Keratinocyte (primary cell): Measurements from ENCODE around the gene KANTR. TPM values are rescaled to one million over a fixed set of nuclear protein-coding genes. Genes with fewer than 3 reads are reported as not detected.

ENCODE experiments used
- DNase-seq: peaks from one replicate; pipeline ENCODE4 v3.0.0-alpha.2; 2011; ENCODE audit warnings: low read depth, missing footprints, low spot score
- FAIRE-seq: peaks from 2 replicates; lab custom pipeline; 2011; peaks lifted over from hg19 to GRCh38; lab: Jason Lieb, UNC
- H2AFZ ChIP-seq: 2 replicates; pipeline ENCODE4 v1.6.0; 2012; ENCODE audit warnings: low read length, control low read depth, inconsistent platforms; ENCODE audit not compliant: control insufficient read depth
- H3K27ac ChIP-seq: 2 replicates; pipeline ENCODE4 v1.5.1; 2011; ENCODE audit warnings: low read length; ENCODE audit not compliant: control insufficient read depth, insufficient read depth
- H3K27me3 ChIP-seq: 3 replicates; pipeline ENCODE4 v1.6.0; 2011; ENCODE audit warnings: low read length; ENCODE audit not compliant: control insufficient read depth, insufficient read depth; ENCODE audit errors: extremely low read depth
- H3K36me3 ChIP-seq, 2 experiments: 2 replicates in 1 of 2; 3 replicates in 1 of 2; pipeline ENCODE4 v1.5.1; 2011; ENCODE audit warnings: low read length in 2 of 2, mild to moderate bottlenecking in 1 of 2; ENCODE audit not compliant: control insufficient read depth in 2 of 2, insufficient read depth in 2 of 2; ENCODE audit errors: extremely low read depth in 1 of 2
- H3K4me1 ChIP-seq: 3 replicates; pipeline ENCODE4 v1.5.1; 2011; ENCODE audit warnings: low read length; ENCODE audit not compliant: control insufficient read depth, insufficient read depth; ENCODE audit errors: extremely low read depth
- H3K4me2 ChIP-seq: 3 replicates; pipeline ENCODE4 v1.6.0; 2011; ENCODE audit warnings: low read depth, low read length; ENCODE audit not compliant: control insufficient read depth, insufficient read depth; ENCODE audit errors: extremely low read depth
- H3K4me3 ChIP-seq, 3 experiments: fragments of 200-600 bp in 1 of 3; sonication (generic) in 1 of 3; 2 replicates in 2 of 3; 3 replicates in 1 of 3; pipeline ENCODE4 v1.5.1; 2011 to 2016; ENCODE audit warnings: low read length in 3 of 3, mild to moderate bottlenecking in 3 of 3, control low read depth in 2 of 3, inconsistent platforms in 1 of 3, low read depth in 1 of 3, mixed read lengths in 1 of 3, mixed run types in 1 of 3, moderate library complexity in 1 of 3; ENCODE audit not compliant: control insufficient read depth in 2 of 3, insufficient read depth in 2 of 3; ENCODE audit errors: extremely low read depth in 1 of 3
- H3K79me2 ChIP-seq: 2 replicates; pipeline ENCODE4 v1.6.0; 2012; ENCODE audit warnings: low read length; ENCODE audit not compliant: control insufficient read depth, insufficient read depth
- H3K9ac ChIP-seq: 3 replicates; pipeline ENCODE4 v1.6.0; 2011; ENCODE audit warnings: low read length; ENCODE audit not compliant: control insufficient read depth, insufficient read depth; ENCODE audit errors: extremely low read depth
- H3K9me1 ChIP-seq: 3 replicates; pipeline ENCODE4 v1.6.0; 2011; ENCODE audit warnings: low read length; ENCODE audit not compliant: control insufficient read depth, insufficient read depth; ENCODE audit errors: extremely low read depth
- H3K9me3 ChIP-seq: 2 replicates; pipeline ENCODE4 v1.5.1; 2012; ENCODE audit warnings: low read depth, low read length; ENCODE audit not compliant: control insufficient read depth
- H4K20me1 ChIP-seq: 3 replicates; pipeline ENCODE4 v1.6.0; 2011; ENCODE audit warnings: low read length; ENCODE audit not compliant: control insufficient read depth, insufficient read depth; ENCODE audit errors: extremely low read depth
- CTCF ChIP-seq, 3 experiments: IDR thresholded peaks in 1 of 3; conservative IDR thresholded peaks in 1 of 3; optimal IDR thresholded peaks in 1 of 3; 2 replicates in 2 of 3; 3 replicates in 1 of 3; pipeline versions ENCODE3 to v1.5.1; 2011; ENCODE audit warnings: low read length in 3 of 3, mild to moderate bottlenecking in 3 of 3, moderate library complexity in 2 of 3, control low read depth in 1 of 3, inconsistent platforms in 1 of 3; ENCODE audit not compliant: insufficient read depth in 2 of 3; ENCODE audit errors: extremely low read depth in 1 of 3
- EZH2 ChIP-seq: IDR thresholded peaks from one replicate; pipeline ENCODE4 v1.6.1; 2012; ENCODE audit warnings: inconsistent platforms, mild to moderate bottlenecking, low read length, moderate library complexity
- dilution Hi-C: fragments of 300-500 bp; cut with MboI; formaldehyde crosslinking; loops from one replicate; pipeline ENCODE4 v1.7.0; 2020; ENCODE audit warnings: low sequenced_read_pairs; ENCODE audit not compliant: extremely low pct_ligation_motif_present
- polyA plus RNA-seq, 5 experiments: library from polyadenylated mRNA; depleted of rRNA in 3 of 5; stranded (reverse) in 3 of 5; stranded (forward) in 1 of 5; unstranded in 1 of 5; fragments of >200 nt; gene quantifications; 1 replicate in 1 of 5; 2 replicates in 3 of 5; 3 replicates in 1 of 5; pipeline versions ENCODE4 v1.2.1 to v1.2.3, GENCODE V29; 2011 to 2012; ENCODE audit warnings: missing spikeins in 2 of 5, low read depth in 1 of 5, low replicate concordance in 1 of 5
- small RNA-seq, 3 experiments: library from RNA; depleted of rRNA; stranded (forward); fragments of <200 nt; gene quantifications; one replicate each; pipeline ENCODE3, GENCODE V24; 2012; ENCODE audit warnings: low read depth in 3 of 3, low replicate concordance in 1 of 3; ENCODE audit not compliant: insufficient read length in 3 of 3

Gene KANTR
- polyA plus RNA-seq, 1 donor (not counting 4 experiments of a cell fraction or from before 2014, with no cell fraction given) = 3.8 TPM

GRCh38 chrX:53171356-53171755, 77.4 kb downstream of the KANTR start:
- no peak overlapping the region for H3K4me2 ChIP-seq
- no peaks in the 10 kb centered on the region for H3K27me3 ChIP-seq
- TF ChIP-seq CTCF (optimal IDR thresholded peaks at IDR 0.05 in 1 of 3, IDR thresholded peaks at IDR 0.05 in 1 of 3, conservative IDR thresholded peaks at IDR 0.05 in 1 of 3; ENCODE audit: extremely low read depth in 1 of 3, insufficient read depth in 2 of 3, low read length in 3 of 3) = peak in 2 of 3 experiments; percentile 24
- no peak for TF ChIP-seq EZH2
- no peaks in the 10 kb centered on the region for H3K9me3 ChIP-seq
- no peaks in the 10 kb centered on the region for H3K79me2 ChIP-seq
- DNase-seq (no peak), FAIRE-seq (no peak)
- H3K9me1 ChIP-seq = no peaks in the 10 kb centered on the region
- H3K27ac ChIP-seq = no peak overlapping the region
- no peaks in the 10 kb centered on the region for H4K20me1 ChIP-seq
- no peak overlapping the region for H3K4me3 ChIP-seq
- no peaks in the 10 kb centered on the region for H3K4me1 ChIP-seq
- H2AFZ ChIP-seq = no peak overlapping the region
- no peak overlapping the region for H3K9ac ChIP-seq
- dilution Hi-C loops = no loop called here
- no peaks in the 10 kb centered on the region for H3K36me3 ChIP-seq

Small RNAs within 50 kb of the gene (small RNA-seq; reads per million reads assigned to genes)
- gene AL139396.1 = 0 reads per million in 3 experiments
- gene AL591212.2 = 0 reads per million in 3 experiments

Other genes with a start within 250 kb of the KANTR start
- gene XAGE3, start 226.1 kb upstream of the KANTR start, polyA plus RNA-seq = not detected in 3 replicates
- gene FAM156B, start 196.8 kb upstream of the KANTR start, polyA plus RNA-seq = 12.0 to 16.8 TPM (median 12.4 TPM) in 3 replicates
- 11.2 to 17.2 TPM (median 12.8 TPM) in 3 replicates for gene FAM156A, start 135.6 kb upstream of the KANTR start, polyA plus RNA-seq
- gene GPR173, start 45.4 kb upstream of the KANTR start, polyA plus RNA-seq = 0.08 to 0.20 TPM (median 0.10 TPM) in 3 replicates
- gene TSPYL2, start 11.8 kb upstream of the KANTR start, polyA plus RNA-seq = 13.9 to 20.2 TPM (median 17.9 TPM) in 3 replicates
- 44.0 to 48.3 TPM (median 46.0 TPM) in 3 replicates for gene KDM5C, start 131.1 kb downstream of the KANTR start, polyA plus RNA-seq
- gene IQSEC2, start 187.4 kb downstream of the KANTR start, polyA plus RNA-seq = 3.9 to 7.7 TPM (median 4.7 TPM) in 3 replicates